CD4-positive, alpha-beta T cell treated with Interferon alpha-2 for 1 hour (primary cell): ENCODE data around the gene NECTIN2.
A peak's percentile ranks its signal among the peaks of the same experiment; 100 is the strongest.
"Not testable (repeated sequence)": the region's sequence is repeated elsewhere in the genome, so short reads cannot be mapped to it uniquely, and the experiment has no call there.

Experiments used
- DNase-seq, 2 donors: peaks; one replicate each; pipeline ENCODE4 v3.0.0-alpha.2; 2020 to 2022

The NECTIN2 gene

GRCh38 chr19:44911896-44912295, 65.8 kb downstream of the NECTIN2 start:
- DNase-seq, result not testable (repeated sequence)

DNA sequence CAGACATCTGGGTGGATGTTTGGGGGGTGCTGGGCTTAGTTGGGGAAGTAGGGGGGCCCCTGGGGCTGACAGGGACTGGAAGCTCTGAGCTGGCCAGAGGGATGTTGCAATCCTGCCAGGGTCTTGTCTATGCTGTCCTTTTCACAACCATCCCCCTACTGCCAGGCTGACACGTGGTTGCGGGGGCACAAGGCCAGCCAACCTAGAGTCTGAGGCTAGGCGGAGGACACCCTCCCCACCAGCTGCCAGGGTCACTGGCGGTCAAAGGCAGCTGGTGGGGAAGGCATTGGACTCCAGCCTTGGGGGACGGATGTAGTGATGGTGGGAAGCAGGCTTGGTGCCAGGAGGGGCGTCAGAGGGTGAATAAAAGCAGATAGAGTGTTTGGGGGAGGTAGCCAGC, 66.8 kb downstream of the NECTIN2 start:
- no peak for DNase-seq

GRCh38 chr19:44913512-44914432, 67.7 kb downstream of the NECTIN2 start:
- DNase-seq, result not testable (repeated sequence)

GRCh38 chr19:44914433-44915206, 68.5 kb downstream of the NECTIN2 start, which contains the start of gene APOC1:
Gene APOC1 (plus strand): TSS chr19:44914608. CDS start chr19:44914892, 284 bp downstream.
- peak; percentile 76 to 81 for DNase-seq

DNA sequence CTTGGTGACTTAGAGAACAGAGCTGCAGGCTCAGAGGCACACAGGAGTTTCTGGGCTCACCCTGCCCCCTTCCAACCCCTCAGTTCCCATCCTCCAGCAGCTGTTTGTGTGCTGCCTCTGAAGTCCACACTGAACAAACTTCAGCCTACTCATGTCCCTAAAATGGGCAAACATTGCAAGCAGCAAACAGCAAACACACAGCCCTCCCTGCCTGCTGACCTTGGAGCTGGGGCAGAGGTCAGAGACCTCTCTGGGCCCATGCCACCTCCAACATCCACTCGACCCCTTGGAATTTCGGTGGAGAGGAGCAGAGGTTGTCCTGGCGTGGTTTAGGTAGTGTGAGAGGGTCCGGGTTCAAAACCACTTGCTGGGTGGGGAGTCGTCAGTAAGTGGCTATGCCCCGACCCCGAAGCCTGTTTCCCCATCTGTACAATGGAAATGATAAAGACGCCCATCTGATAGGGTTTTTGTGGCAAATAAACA, 78.2 kb downstream of the NECTIN2 start:
- no peak for DNase-seq

DNA sequence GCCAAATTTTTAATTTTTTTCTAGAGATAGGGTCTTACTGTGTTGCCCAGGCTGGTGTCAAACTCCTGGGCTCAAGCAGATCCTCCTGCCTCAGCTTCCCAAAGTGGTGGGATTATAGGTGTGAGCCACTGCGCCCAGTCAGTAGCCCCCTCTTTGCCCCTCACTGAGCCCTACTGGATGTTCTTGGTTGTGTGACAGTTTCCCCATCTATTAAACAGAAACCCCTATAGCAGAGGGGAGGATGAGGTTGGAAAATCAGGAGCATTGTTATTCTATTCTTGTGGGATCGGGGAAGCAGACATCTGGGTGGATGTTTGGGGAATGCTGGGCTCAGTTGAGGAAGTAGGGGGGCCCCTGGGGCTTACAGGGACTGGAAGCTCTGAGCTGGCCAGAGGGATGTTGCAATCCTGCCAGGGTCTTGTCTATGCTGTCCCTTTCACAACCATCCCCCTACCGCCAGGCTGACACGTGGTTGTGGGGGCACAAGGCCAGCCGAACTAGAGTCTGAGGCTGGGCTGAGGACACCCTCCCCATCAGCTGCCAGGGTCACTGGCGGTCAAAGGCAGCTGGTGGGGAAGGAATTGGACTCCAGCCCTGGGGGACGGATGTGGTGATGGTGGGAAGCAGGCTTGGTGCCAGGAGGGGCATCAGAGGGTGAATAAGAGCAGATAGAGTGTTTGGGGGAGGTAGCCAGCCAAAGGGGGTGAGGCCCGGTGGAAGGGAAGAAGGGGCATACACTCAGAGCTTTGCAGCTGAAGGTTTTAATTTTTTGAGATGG, 79.2 kb downstream of the NECTIN2 start:
- peak in 1 of 2 donors; percentile 4 for DNase-seq

DNA sequence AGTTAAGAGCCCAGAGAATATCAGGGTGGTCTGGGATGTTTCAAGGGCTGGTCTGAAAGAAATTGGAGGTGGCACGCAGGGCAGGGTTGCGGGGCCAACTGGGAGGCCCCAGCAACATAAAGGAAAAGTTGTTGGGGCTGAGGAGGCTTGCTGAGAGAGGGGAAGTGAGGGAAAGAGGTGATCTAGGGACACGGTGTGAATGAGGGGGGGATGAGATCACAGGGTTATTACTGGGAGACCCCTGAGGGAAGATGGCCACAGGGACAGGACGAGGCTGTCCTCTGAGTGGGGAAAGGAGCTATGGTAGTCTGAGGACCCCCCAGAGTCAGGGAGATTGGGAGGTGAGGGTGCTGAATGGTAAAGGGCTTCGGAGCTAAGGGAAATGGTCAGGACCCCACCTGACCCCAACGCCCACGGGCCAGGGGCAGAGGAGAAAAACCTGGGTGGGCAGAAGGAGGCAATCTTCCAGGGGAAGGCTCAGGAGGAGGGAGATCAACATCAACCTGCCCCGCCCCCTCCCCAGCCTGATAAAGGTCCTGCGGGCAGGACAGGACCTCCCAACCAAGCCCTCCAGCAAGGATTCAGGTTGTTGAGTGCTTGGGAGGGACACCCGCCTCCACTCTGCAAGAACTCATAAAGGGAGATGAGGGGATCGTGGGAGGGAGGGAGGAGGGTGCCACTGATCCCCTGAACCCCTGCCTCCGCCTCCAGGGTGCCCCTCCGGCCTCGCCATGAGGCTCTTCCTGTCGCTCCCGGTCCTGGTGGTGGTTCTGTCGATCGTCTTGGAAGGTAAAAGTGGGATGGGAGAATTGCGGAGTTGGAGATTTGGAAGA, 80.4 kb downstream of the NECTIN2 start:
- not testable (repeated sequence) for DNase-seq

GRCh38 chr19:44927746-44928145, 81.6 kb downstream of the NECTIN2 start:
- DNase-seq, result no peak

- DNase-seq, result no peak
These were observed 84.0 kb downstream of the NECTIN2 start for GRCh38 chr19:44930088-44930487.

DNA sequence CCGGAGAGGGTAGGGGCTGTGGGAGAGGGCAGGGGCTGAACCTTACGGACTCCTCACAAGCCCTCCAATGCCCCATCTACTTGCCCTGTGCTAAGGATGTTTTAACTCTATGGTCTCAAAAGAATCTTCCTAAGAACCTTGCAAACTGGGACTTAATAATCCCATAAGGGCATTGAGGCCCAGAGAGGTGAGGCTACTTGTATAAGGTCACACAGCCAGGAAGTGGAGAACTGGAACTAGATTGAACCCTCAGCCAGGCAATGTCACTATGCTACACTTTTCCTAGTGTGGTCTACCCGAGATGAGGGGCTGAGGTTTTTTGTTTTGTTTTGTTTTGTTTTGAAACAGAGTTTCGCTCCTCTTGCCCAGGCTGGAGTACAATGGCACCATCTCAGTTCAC, 85.4 kb downstream of the NECTIN2 start:
- DNase-seq, result no peak
